ENCODE results near the gene SERPINB4.
"Not testable (repeated sequence)": the region's sequence is repeated elsewhere in the genome, so short reads cannot be mapped to it uniquely, and the experiment has no call there.

The SERPINB4 gene

DNA sequence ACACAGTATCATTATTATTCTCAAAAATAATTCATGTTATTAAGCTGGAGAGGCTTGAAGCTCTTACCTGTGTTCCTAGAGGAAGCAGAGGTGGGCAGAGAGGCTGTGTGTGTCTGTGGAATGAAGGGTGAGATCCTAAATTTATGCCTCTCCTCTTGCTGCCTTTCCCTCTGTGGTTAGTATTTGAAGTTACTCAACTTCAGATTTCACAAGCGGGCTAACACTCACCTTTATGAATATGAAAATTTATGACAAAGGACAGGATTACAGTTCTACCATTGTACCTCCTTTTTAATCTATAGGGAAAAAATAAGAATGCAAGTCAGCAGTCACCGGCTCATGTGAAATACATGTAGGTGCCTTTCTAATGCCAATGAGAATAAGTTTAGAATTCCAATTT lies at the start of gene SERPINB4:
Gene SERPINB4 (minus strand): TSS at position 115 of the 400 bp plus-strand sequence. CDS start 679 bp downstream, outside the sequence.
- not testable (repeated sequence) for H3K27ac ChIP-seq (ENCODE audit: low read length); H3K9me3 ChIP-seq (ENCODE audit: control insufficient read depth, insufficient read depth, low read length); H3K4me3 ChIP-seq (ENCODE audit: low read length); H3K36me3 ChIP-seq (ENCODE audit: control insufficient read depth, insufficient read depth, low read length); H3K4me1 ChIP-seq (ENCODE audit: control insufficient read depth, insufficient read depth, low read length); DNase-seq (ENCODE audit: low read depth, low spot score); H3K27me3 ChIP-seq (ENCODE audit: control insufficient read depth, insufficient read depth, low read length)
- no CpG with 5 or more reads among the region's 2 CpGs for WGBS (ENCODE audit: insufficient coverage, insufficient read length)

DNA sequence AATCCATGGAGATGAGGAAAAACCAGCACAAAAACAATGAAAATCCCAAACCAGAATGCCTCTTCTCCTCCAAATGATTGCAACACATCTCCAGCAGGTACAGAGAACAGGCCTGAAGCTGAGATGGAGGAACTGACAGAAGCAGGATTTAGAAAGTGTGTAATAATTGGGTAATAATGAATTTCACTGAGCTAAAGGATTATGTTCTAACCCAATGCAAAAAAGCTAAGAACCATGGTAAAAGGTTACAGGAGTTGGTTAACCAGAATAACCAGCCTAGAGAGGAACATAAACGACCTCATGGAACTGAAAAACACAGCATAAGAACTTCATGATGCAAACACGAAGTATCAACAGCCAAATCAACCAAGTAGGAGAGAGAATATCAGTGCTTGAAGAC lies 45.0 kb upstream of the SERPINB4 start:
- H3K9me3 ChIP-seq (ENCODE audit: control insufficient read depth, insufficient read depth, low read length) = no peaks in the 10 kb centered on the region
- H3K36me3 ChIP-seq (ENCODE audit: control insufficient read depth, insufficient read depth, low read length) = no peaks in the 10 kb centered on the region
- H3K27me3 ChIP-seq (ENCODE audit: control insufficient read depth, insufficient read depth, low read length) = no peaks in the 10 kb centered on the region
- no peak for DNase-seq (ENCODE audit: low read depth, low spot score)
- no peak overlapping the region for H3K27ac ChIP-seq (ENCODE audit: low read length)
- H3K4me3 ChIP-seq (ENCODE audit: low read length) = no peak overlapping the region
- whole genome bisulfite sequencing (ENCODE audit: insufficient coverage, insufficient read length) = no CpG with 5 or more reads among the region's 2 CpGs
- no peaks in the 10 kb centered on the region for H3K4me1 ChIP-seq (ENCODE audit: control insufficient read depth, insufficient read depth, low read length)

DNA sequence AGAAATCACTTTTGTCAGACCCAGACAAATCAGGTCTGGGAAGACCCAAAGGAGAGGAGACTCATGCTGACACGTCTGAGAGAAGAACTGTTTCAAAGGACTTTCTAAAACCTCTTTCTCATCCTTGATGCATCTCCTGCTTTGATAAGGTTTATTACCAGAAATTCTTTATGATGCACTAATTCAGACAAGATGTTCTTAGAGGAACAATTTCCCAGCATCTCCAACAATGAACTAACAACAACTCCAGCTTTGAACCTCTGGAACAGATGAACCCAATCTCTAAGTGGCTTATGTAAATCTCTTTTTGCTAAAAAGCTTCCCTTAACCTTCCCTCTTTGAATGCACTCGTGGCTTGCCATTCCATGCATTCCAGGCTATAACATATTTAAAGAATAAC lies 42.8 kb upstream of the SERPINB4 start:
- Histone ChIP-seq H3K4me3 (ENCODE audit: low read length) (no peak overlapping the region), H3K9me3 (ENCODE audit: control insufficient read depth, insufficient read depth, low read length) (no peaks in the 10 kb centered on the region), H3K27me3 (ENCODE audit: control insufficient read depth, insufficient read depth, low read length) (no peaks in the 10 kb centered on the region), H3K36me3 (ENCODE audit: control insufficient read depth, insufficient read depth, low read length) (no peaks in the 10 kb centered on the region), H3K4me1 (ENCODE audit: control insufficient read depth, insufficient read depth, low read length) (no peaks in the 10 kb centered on the region; the same call in 1 of the 2 replicates), H3K27ac (ENCODE audit: low read length) (no peak overlapping the region)
- DNase-seq (ENCODE audit: low read depth, low spot score) = no peak
- WGBS (ENCODE audit: insufficient coverage, insufficient read length) = no CpG with 5 or more reads among the region's 2 CpGs

DNA sequence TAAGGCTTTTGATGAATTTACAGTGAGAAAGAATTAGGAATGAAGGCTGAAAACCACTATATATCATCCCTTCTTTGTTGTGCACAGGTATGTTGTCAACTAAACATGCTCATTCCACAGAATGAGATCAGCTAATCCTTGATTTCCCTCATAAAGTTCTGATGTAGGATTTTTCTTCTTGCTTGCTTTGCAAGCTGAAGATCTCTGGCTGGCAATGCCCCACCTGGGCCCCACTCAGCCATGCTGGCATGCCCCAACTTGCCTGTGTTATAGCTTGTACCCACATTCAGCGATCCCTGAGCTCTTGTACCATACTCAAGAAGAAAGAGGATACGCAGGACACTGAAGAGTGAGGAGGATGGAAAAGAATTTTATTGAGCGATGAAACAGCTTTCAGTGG lies 40.7 kb upstream of the SERPINB4 start:
- Histone ChIP-seq H3K4me3 (ENCODE audit: low read length) (no peak overlapping the region), H3K9me3 (ENCODE audit: control insufficient read depth, insufficient read depth, low read length) (no peaks in the 10 kb centered on the region), H3K27ac (ENCODE audit: low read length) (no peak overlapping the region), H3K36me3 (ENCODE audit: control insufficient read depth, insufficient read depth, low read length) (no peaks in the 10 kb centered on the region), H3K27me3 (ENCODE audit: control insufficient read depth, insufficient read depth, low read length) (no peaks in the 10 kb centered on the region), H3K4me1 (ENCODE audit: control insufficient read depth, insufficient read depth, low read length) (no peaks in the 10 kb centered on the region; the same call in 1 of the 2 replicates)
- no peak for DNase-seq (ENCODE audit: low read depth, low spot score)
- no CpG with 5 or more reads among the region's 3 CpGs for WGBS (ENCODE audit: insufficient coverage, insufficient read length)

DNA sequence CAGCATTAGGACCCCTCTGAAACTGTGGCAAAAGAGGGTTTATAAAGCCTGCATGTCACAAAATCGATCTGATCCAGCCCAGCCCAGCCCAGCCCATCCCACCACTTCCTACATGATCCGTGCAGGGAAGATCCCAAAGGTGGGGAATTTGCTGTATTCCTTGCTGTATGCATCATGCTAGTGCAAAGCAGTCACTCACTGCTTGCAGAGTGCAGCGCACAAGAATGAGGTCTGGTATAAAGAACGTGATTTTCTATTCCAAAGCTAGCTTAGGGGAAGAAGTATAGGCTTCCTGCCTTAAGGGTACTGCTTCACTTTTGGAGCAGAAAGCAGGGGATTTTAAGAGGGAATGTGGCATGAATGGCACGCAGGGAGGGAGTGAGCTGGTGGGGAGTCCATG lies 39.8 kb upstream of the SERPINB4 start:
- Histone ChIP-seq H3K36me3 (ENCODE audit: control insufficient read depth, insufficient read depth, low read length) (no peaks in the 10 kb centered on the region), H3K27ac (ENCODE audit: low read length) (no peak overlapping the region), H3K27me3 (ENCODE audit: control insufficient read depth, insufficient read depth, low read length) (no peaks in the 10 kb centered on the region), H3K4me1 (ENCODE audit: control insufficient read depth, insufficient read depth, low read length) (no peaks in the 10 kb centered on the region; the same call in 1 of the 2 replicates), H3K4me3 (ENCODE audit: low read length) (no peak overlapping the region), H3K9me3 (ENCODE audit: control insufficient read depth, insufficient read depth, low read length) (no peaks in the 10 kb centered on the region)
- no peak for DNase-seq (ENCODE audit: low read depth, low spot score)
- WGBS (ENCODE audit: insufficient coverage, insufficient read length) = no CpG with 5 or more reads among the region's 5 CpGs

DNA sequence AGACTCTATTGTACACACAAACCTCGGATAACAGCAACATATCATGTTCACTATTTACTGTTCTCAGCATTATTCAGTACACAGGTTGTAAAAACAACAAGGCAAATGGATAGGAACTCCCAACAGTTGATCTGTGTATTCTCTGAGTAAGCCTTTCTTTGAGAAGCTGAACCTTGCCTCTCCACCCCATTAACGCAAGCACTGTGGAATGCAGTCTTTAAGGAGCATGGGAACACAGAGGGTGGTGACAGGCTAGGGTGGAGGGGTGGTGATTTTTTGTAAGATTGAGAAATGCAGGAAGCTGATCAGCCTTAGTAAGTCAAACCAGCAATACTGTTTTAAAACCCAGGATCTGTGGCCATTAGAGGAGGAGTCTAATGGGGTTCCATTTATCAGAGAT lies 39.1 kb upstream of the SERPINB4 start:
- 100% methylated on average over 1 of the region's 2 CpGs for WGBS (ENCODE audit: insufficient coverage, insufficient read length)
- no peak for DNase-seq (ENCODE audit: low read depth, low spot score)
- no peaks in the 10 kb centered on the region for H3K36me3 ChIP-seq (ENCODE audit: control insufficient read depth, insufficient read depth, low read length)
- H3K9me3 ChIP-seq (ENCODE audit: control insufficient read depth, insufficient read depth, low read length) = no peaks in the 10 kb centered on the region
- no peak overlapping the region for H3K27ac ChIP-seq (ENCODE audit: low read length)
- no peaks in the 10 kb centered on the region; the same call in 1 of the 2 replicates for H3K4me1 ChIP-seq (ENCODE audit: control insufficient read depth, insufficient read depth, low read length)
- H3K4me3 ChIP-seq (ENCODE audit: low read length) = no peak overlapping the region
- no peaks in the 10 kb centered on the region for H3K27me3 ChIP-seq (ENCODE audit: control insufficient read depth, insufficient read depth, low read length)

DNA sequence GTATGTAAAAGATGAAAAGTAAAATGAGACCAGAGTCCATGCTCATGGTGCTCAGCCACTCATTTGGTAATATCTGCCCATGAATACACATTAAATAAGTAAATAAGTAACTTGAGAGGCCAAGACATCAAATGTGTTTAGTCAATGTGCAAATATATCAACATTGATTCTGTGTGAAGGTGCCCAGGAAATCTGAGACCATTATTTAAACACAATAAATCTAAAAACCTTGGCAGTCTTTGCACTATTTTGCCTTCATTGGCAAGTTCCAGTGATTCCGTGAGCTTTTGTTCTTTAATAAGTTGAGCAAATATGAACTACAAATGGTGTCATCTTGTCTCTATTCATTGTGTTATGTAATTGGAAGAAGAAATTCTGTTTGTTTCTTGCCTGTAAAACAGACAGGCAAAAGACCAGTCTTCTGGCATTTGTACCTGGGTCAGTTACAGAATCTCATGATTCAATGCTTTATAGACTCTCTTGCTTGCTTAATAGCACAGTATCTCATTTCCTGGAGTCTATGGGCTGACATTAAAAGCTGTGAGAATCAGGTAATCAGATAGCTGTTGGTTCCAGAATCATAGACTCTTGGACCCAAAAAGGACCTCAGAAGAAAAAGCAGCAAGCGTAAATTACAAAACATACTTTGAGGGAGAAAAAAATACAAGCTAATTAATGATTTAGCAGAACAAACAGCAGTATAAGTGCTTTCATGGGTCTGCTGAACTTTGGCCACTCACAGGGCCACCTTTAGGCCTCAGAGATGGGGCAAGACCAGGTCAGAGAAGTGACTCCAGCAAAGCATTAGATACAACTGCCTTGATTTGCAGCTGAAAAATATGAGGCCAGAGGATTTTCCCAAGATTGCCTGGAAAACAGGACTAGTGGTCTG lies 37.6 kb upstream of the SERPINB4 start:
- H3K4me3 ChIP-seq (ENCODE audit: low read length) = no peak overlapping the region
- DNase-seq (ENCODE audit: low read depth, low spot score) = no peak
- no peaks in the 10 kb centered on the region for H3K27me3 ChIP-seq (ENCODE audit: control insufficient read depth, insufficient read depth, low read length)
- no peaks in the 10 kb centered on the region; the same call in 1 of the 2 replicates for H3K4me1 ChIP-seq (ENCODE audit: control insufficient read depth, insufficient read depth, low read length)
- H3K9me3 ChIP-seq (ENCODE audit: control insufficient read depth, insufficient read depth, low read length) = no peaks in the 10 kb centered on the region
- H3K27ac ChIP-seq (ENCODE audit: low read length) = no peak overlapping the region
- no CpG with 5 or more reads among the region's 2 CpGs for WGBS (ENCODE audit: insufficient coverage, insufficient read length)
- H3K36me3 ChIP-seq (ENCODE audit: control insufficient read depth, insufficient read depth, low read length) = no peaks in the 10 kb centered on the region

DNA sequence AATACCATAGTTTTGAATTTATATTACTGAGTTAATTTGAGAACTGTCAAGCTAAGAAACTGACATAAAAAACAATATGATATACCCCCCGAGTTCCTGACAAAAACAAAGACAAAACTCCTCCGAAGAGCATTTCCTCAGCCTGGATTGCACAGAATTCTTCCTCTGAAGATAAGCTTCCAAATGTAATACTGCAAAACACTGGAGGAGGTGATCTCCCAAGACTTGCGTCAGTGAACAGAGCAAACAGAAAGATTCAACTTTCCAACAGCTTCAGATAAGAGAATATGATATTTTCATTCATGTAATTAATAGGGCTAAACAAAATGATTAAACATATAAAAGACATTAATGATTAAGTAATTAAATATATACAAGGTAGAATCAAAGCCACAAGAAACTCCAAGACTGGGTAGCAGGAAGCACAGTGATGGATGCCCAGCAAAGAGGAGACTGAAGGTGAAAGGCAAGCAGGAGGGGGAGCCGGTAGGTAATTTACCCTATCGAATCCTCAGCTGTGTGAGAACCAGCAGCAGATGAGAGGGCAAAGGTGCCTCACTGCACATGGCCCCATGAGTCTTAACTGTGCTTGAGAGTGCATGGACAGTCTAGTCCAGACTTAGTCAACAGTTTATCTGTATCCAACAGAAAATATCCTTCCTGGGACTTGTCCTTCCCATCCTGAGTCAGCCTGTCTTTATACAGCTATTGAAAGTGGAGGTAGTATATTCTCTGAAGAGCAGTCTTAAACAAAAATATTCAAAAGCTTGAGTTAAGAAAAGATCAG lies 36.0 kb upstream of the SERPINB4 start:
- no CpG with 5 or more reads among the region's 5 CpGs for WGBS (ENCODE audit: insufficient coverage, insufficient read length)

DNA sequence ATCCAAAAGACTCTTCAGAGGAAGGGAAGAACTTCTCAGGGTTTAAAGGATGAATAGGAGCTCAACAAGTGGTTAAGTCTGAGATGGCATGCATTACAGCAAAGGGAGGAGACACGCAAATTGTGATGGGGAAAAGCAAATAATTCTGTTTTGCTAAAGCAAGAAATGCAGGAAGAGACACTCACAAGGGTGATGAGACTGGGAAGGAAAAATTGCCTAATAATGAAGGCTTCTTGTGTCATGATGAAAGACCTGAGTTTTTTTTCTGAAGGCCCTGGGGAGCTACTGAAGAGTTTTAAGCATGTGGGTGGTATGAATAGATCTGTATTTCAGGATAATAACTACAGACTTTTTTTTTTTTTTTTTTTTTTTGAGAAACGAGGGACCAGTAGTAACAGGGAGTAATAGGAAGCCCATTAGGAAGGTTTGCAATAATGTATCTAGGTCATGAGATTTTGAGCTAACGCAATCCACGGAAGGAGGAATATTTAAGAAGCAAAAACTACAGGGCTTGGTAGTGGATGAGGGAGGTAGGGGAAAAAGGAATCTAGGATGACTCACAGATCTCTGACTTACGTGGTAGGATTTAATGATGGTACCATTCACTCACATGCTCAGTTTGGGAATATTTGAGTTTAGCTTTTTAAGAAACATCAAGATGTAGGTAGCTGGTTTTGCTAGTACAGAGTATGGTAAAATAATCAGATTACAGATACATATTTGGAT lies 33.6 kb upstream of the SERPINB4 start:
- no CpG with 5 or more reads among the region's 5 CpGs for WGBS (ENCODE audit: insufficient coverage, insufficient read length)
- no peaks in the 10 kb centered on the region for H3K36me3 ChIP-seq (ENCODE audit: control insufficient read depth, insufficient read depth, low read length)
- DNase-seq (ENCODE audit: low read depth, low spot score) = no peak
- H3K27me3 ChIP-seq (ENCODE audit: control insufficient read depth, insufficient read depth, low read length) = no peaks in the 10 kb centered on the region
- H3K4me3 ChIP-seq (ENCODE audit: low read length) = no peak overlapping the region
- no peak overlapping the region for H3K27ac ChIP-seq (ENCODE audit: low read length)
- no peaks in the 10 kb centered on the region for H3K9me3 ChIP-seq (ENCODE audit: control insufficient read depth, insufficient read depth, low read length)
- no peaks in the 10 kb centered on the region for H3K4me1 ChIP-seq (ENCODE audit: control insufficient read depth, insufficient read depth, low read length)

More for the DNA sequence above, 36.0 kb upstream of the SERPINB4 start:
- Histone ChIP-seq H3K27ac (ENCODE audit: low read length) (no peak overlapping the region), H3K4me3 (ENCODE audit: low read length) (no peak overlapping the region), H3K9me3 (ENCODE audit: control insufficient read depth, insufficient read depth, low read length) (no peaks in the 10 kb centered on the region), H3K27me3 (ENCODE audit: control insufficient read depth, insufficient read depth, low read length) (no peaks in the 10 kb centered on the region), H3K4me1 (ENCODE audit: control insufficient read depth, insufficient read depth, low read length) (no peaks in the 10 kb centered on the region; the same call in 1 of the 2 replicates), H3K36me3 (ENCODE audit: control insufficient read depth, insufficient read depth, low read length) (no peaks in the 10 kb centered on the region)
- DNase-seq (ENCODE audit: low read depth, low spot score) = no peak
